K562 (cell line): Measurements from ENCODE around the gene NINL. TPM values are rescaled to one million over a fixed set of nuclear protein-coding genes. Genes with fewer than 3 reads are reported as not detected.

ENCODE experiments used
- ATAC-seq: fragments of 200-7000 bp; cut with Tn5 transposase; 3 replicates; pipeline ENCODE4 v1.9.1; 2020; ENCODE audit warnings: moderate library complexity
- BruUV-seq: library from RNA; stranded (reverse); fragments of 400-500 nt; replicated peaks from 2 replicates; lab custom pipeline; 2021; lab: Mats Ljungman, UMichigan
- CTCF ChIA-PET: fragments of 300-600 bp; formaldehyde crosslinking; extraction: SDS; loops from one replicate; lab custom pipeline; 2021; ENCODE audit warnings: low intra/inter-chr PET ratio; lab: Yijun Ruan, JAX
- POLR2A ChIA-PET: fragments of 300-600, 350-650 bp; sonication (Branson Sonifier 250); formaldehyde crosslinking; extraction: SDS; loops from one replicate; lab custom pipeline; 2021; ENCODE audit warnings: antibody characterized with exemption, inconsistent platforms; lab: Yijun Ruan, JAX
- DNase-seq, 4 experiments: peaks; one replicate each; pipeline versions ENCODE4 v3.0.0 to v3.0.0-alpha.2; 2011 to 2018; ENCODE audit warnings: low spot score in 3 of 4, mixed read lengths in 3 of 4; ENCODE audit errors: extremely low read depth in 1 of 4
- FAIRE-seq: peaks from 2 replicates; lab custom pipeline; 2011; peaks lifted over from hg19 to GRCh38; lab: Jason Lieb, UNC
- H2AFZ ChIP-seq: 2 replicates; pipeline ENCODE4 v1.6.0; 2011; ENCODE audit warnings: low read depth, low read length, control low read depth, inconsistent platforms
- H3K27ac ChIP-seq: fragments of 200-600 bp; 3 replicates; pipeline ENCODE4 v1.8.0; 2011; ENCODE audit warnings: low read depth, mild to moderate bottlenecking, control low read depth, inconsistent platforms, low read length, moderate library complexity, mixed read lengths; ENCODE audit errors: extremely low read depth
- H3K27me3 ChIP-seq, 2 experiments: fragments of 300-600 bp in 1 of 2; 2 replicates in 1 of 2; 3 replicates in 1 of 2; pipeline versions ENCODE4 v1.6.0 to v1.8.0; 2011; ENCODE audit warnings: inconsistent platforms in 2 of 2, low read length in 2 of 2, mild to moderate bottlenecking in 1 of 2, mixed read lengths in 1 of 2, moderate library complexity in 1 of 2; ENCODE audit not compliant: control insufficient read depth in 2 of 2, insufficient read depth in 2 of 2
- H3K36me3 ChIP-seq: fragments of 300-600 bp; 3 replicates; pipeline ENCODE4 v1.8.0; 2011; ENCODE audit warnings: mild to moderate bottlenecking, low read length, inconsistent platforms; ENCODE audit not compliant: control insufficient read depth, insufficient read depth
- H3K4me1 ChIP-seq, 2 experiments: fragments of 200-600 bp in 1 of 2; replicated peaks in 1 of 2; 2 replicates in 1 of 2; 3 replicates in 1 of 2; pipeline versions ENCODE4 v1.5.1 to v1.8.0; 2011; ENCODE audit warnings: inconsistent platforms in 2 of 2, low read length in 2 of 2, mild to moderate bottlenecking in 1 of 2, mixed read lengths in 1 of 2, moderate library complexity in 1 of 2; ENCODE audit not compliant: control insufficient read depth in 2 of 2, insufficient read depth in 2 of 2
- H3K4me2 ChIP-seq: 2 replicates; pipeline ENCODE4 v1.6.1; 2011; ENCODE audit warnings: low read length, control low read depth, inconsistent platforms, mixed read lengths; ENCODE audit not compliant: insufficient read depth
- H3K4me3 ChIP-seq: fragments of 200-600 bp; sonication (generic), shearing (Covaris generic); 2 replicates; pipeline ENCODE4 v1.5.1; 2016; ENCODE audit warnings: control low read depth, inconsistent platforms
- H3K79me2 ChIP-seq: fragments of 200-600 bp; 3 replicates; pipeline ENCODE4 v1.8.0; 2011; ENCODE audit warnings: low read length, inconsistent platforms; ENCODE audit not compliant: control insufficient read depth, insufficient read depth
- H3K9ac ChIP-seq, 2 experiments: 2 replicates each; pipeline versions ENCODE4 v1.6.0 to v1.6.1; 2011; ENCODE audit warnings: low read depth in 2 of 2, low read length in 2 of 2, control low read depth in 1 of 2, inconsistent platforms in 1 of 2, mild to moderate bottlenecking in 1 of 2, mixed read lengths in 1 of 2; ENCODE audit not compliant: insufficient read depth in 1 of 2
- H3K9me1 ChIP-seq: one replicate; pipeline ENCODE4 v1.6.0; 2011; ENCODE audit warnings: inconsistent platforms, mild to moderate bottlenecking, low read length, moderate library complexity; ENCODE audit not compliant: control insufficient read depth, insufficient read depth
- H3K9me3 ChIP-seq: replicated peaks from 2 replicates; pipeline ENCODE4 v1.5.1; 2011; ENCODE audit warnings: low read depth, low read length, inconsistent platforms; ENCODE audit not compliant: control insufficient read depth, insufficient read depth
- H4K20me1 ChIP-seq: replicated peaks from 2 replicates; pipeline ENCODE4 v1.6.1; 2011; ENCODE audit warnings: low read length, inconsistent platforms, mixed read lengths; ENCODE audit not compliant: control insufficient read depth, insufficient read depth
- E2F8 ChIP-seq: fragments of 450-650 bp; IDR thresholded peaks from 2 replicates; pipeline ENCODE4 v1.7.1; 2018; ENCODE audit warnings: mild to moderate bottlenecking, low read depth; ENCODE audit not compliant: partially characterized antibody
- KAT8 ChIP-seq: fragments of 450-650 bp; IDR thresholded peaks from 2 replicates; pipeline ENCODE4 v1.6.1; 2016; ENCODE audit warnings: low read depth, mild to moderate bottlenecking
- MTA1 ChIP-seq: fragments of 450-650 bp; IDR thresholded peaks from 2 replicates; pipeline ENCODE4 v1.6.1; 2017; ENCODE audit warnings: borderline replicate concordance
- PKNOX1 ChIP-seq: fragments of 450-650 bp; IDR thresholded peaks from 2 replicates; pipeline ENCODE4 v1.6.1; 2016
- SAFB2 ChIP-seq: fragments of 200-400 bp; formaldehyde crosslinking; IDR thresholded peaks from 2 replicates; pipeline ENCODE4 v1.6.1; 2018; ENCODE audit warnings: borderline replicate concordance, low read length, low read depth, moderate library complexity; ENCODE audit not compliant: severe bottlenecking
- TEAD2 ChIP-seq: fragments of 450-650 bp; IDR thresholded peaks from 2 replicates; pipeline ENCODE4 v1.6.1; 2016; ENCODE audit warnings: missing genetic modification characterization, control low read depth, missing compliant biosample characterization
- YY1 ChIP-seq, 3 experiments: IDR thresholded peaks; 2 replicates each; pipeline ENCODE4 v1.6.1; 2011; ENCODE audit warnings: low read length in 2 of 3, mild to moderate bottlenecking in 2 of 3, moderate library complexity in 2 of 3, borderline replicate concordance in 1 of 3, control low read depth in 1 of 3, low read depth in 1 of 3; ENCODE audit not compliant: insufficient read depth in 3 of 3, insufficient replicate concordance in 2 of 3, control insufficient read depth in 1 of 3, insufficient read length in 1 of 3; ENCODE audit errors: extremely low read depth in 1 of 3
- ZNF668 ChIP-seq: fragments of 250-450 bp; sonication (Bioruptor Pico); IDR thresholded peaks from 2 replicates; pipeline ENCODE4 v1.8.0; 2022; ENCODE audit warnings: mild to moderate bottlenecking, inconsistent platforms
- WGBS: fragments of 100-300 bp; shearing (Covaris generic); methylation state at CpG from one replicate; pipeline ENCODE4 v1.1.6; 2016; ENCODE audit warnings: low coverage, mixed read lengths; ENCODE audit not compliant: insufficient coverage; ENCODE audit errors: missing lambda C conversion rate; 5-methylcytosine and 5-hydroxymethylcytosine counted together
- in situ Hi-C: fragments of 300-500 bp; cut with MboI; formaldehyde crosslinking; loops from 4 replicates; pipeline ENCODE4 v1.15.0; 2018; ENCODE audit warnings: inconsistent platforms, mixed read lengths
- intact Hi-C: fragments of 100-400 bp; cut with micrococcal nuclease; formaldehyde crosslinking; loops from 2 replicates; pipeline ENCODE4 v1.14.2; 2022
- polyA plus RNA-seq, 8 experiments: library from polyadenylated mRNA; depleted of rRNA in 4 of 8; stranded (reverse) in 5 of 8; unstranded in 3 of 8; fragments of >200 nt; fragmentation: Nextera tagmentation in 2 of 8; fragmentation: Illumina TruSeq in 1 of 8; extraction: Ambion mirVana in 2 of 8; extraction: Trizol in 1 of 8; gene quantifications; 2 replicates each; pipeline versions ENCODE4 v1.2.1 to v1.2.3, GENCODE V29; 2011 to 2014; ENCODE audit warnings: inconsistent platforms in 1 of 8, missing spikeins in 1 of 8
- total RNA-seq, 7 experiments: library from RNA; depleted of rRNA in 6 of 7; stranded (reverse); fragments of >200 nt in 6 of 7; fragmentation: Illumina TruSeq in 2 of 7; extraction: Trizol in 2 of 7; gene quantifications; 2 replicates each; pipeline versions ENCODE4 v1.2.1 to v1.2.3, GENCODE V29; 2011 to 2021; ENCODE audit warnings: low replicate concordance in 1 of 7

NINL gene
- total and polyA plus RNA-seq, 9 of the 15 experiments (the other 6 are each of a cell fraction or from before 2014, with no cell fraction given) = 0.03 to 0.22 (median 0.05) TPM; not detected in 5

- no peak for TF ChIP-seq YY1 (IDR thresholded peaks at IDR 0.05; ENCODE audit: borderline replicate concordance in 1 of 3, control insufficient read depth in 1 of 3, extremely low read depth in 1 of 3, insufficient read depth in 3 of 3, insufficient read length in 1 of 3, insufficient replicate concordance in 2 of 3, low read depth in 1 of 3, low read length in 2 of 3)
- no peak for TF ChIP-seq SAFB2
- no peak for TF ChIP-seq TEAD2 (tag)
- no peak for TF ChIP-seq ZNF668 (CRISPR knock-in tag)
- no peak for TF ChIP-seq KAT8
- TF ChIP-seq, all 486 proteins: peak for 0
Observed at GRCh38 chr20:25478889-25479568, 106.3 kb downstream of the NINL start (continued).

- POLR2A ChIA-PET = interaction anchor here (0.6 kb wide), 2 partner anchors 21 to 86 kb away, joined by 3 to 4 read pairs; no protein-coding TSS in a partner anchor
- Histone ChIP-seq H3K27me3 (peaks cover 9 to 60% of the 10 kb centered on the region in 2 experiments; a peak in 3 of 5 replicates), H3K79me2 (no peaks in the 10 kb centered on the region), H3K9ac (no peak overlapping the region), H3K4me3 (no peak overlapping the region), H3K36me3 (no peaks in the 10 kb centered on the region), H3K27ac (no peak overlapping the region), H3K9me1 (no peaks in the 10 kb centered on the region), H2AFZ (no peak overlapping the region), H3K4me2 (no peak overlapping the region), H3K9me3 (no peaks in the 10 kb centered on the region), H3K4me1 (no peaks in the 10 kb centered on the region), H4K20me1 (no peaks in the 10 kb centered on the region)
- CTCF ChIA-PET = no interaction called here
- no peak for DNase-seq
- FAIRE-seq = no peak
- 0% methylated on average over 16 of the region's 28 CpGs for WGBS
- intact Hi-C loops (loop anchor here (10.0 kb wide), 1 partner anchor 98 kb away; no protein-coding TSS in a partner anchor), in situ Hi-C loops (no loop called here)
- ATAC-seq = no peak
- TF ChIP-seq E2F8 = no peak
- no peak for TF ChIP-seq MTA1
- TF ChIP-seq PKNOX1 = no peak
- no TSS peak for BruUV-seq
Observed at GRCh38 chr20:25477014-25477882, 108.1 kb downstream of the NINL start.
